GM19239 (cell line): ENCODE measurements around the gene NOTCH1.

Experiments
- DNase-seq: peaks from one replicate; pipeline ENCODE4 v3.0.0; 2011; ENCODE audit warnings: low spot score; ENCODE audit not compliant: insufficient read length
- FAIRE-seq: peaks from 2 replicates; lab custom pipeline; 2011; peaks lifted over from hg19 to GRCh38; lab: Jason Lieb, UNC

NOTCH1 gene

GRCh38 chr9:136536051-136536720, 9.7 kb downstream of the NOTCH1 start:
- DNase-seq (no peak), FAIRE-seq (no peak)

- DNase-seq (no peak), FAIRE-seq (no peak)
Observed at GRCh38 chr9:136535070-136535469, 10.8 kb downstream of the NOTCH1 start.

- DNase-seq (no peak), FAIRE-seq (no peak)
Observed at GRCh38 chr9:136534366-136534765, 11.5 kb downstream of the NOTCH1 start.

- DNase-seq (no peak), FAIRE-seq (peak; percentile 14)
Observed at GRCh38 chr9:136533775-136534157, 12.1 kb downstream of the NOTCH1 start.

GRCh38 chr9:136532799-136533774, 12.8 kb downstream of the NOTCH1 start:
- no peak for DNase-seq
- FAIRE-seq: peak; percentile 88

GRCh38 chr9:136531904-136532798, 13.7 kb downstream of the NOTCH1 start:
- DNase-seq (no peak), FAIRE-seq (no peak)

- FAIRE-seq: no peak
Observed at GRCh38 chr9:136531186-136531903, 14.5 kb downstream of the NOTCH1 start.

GRCh38 chr9:136530461-136531089, 15.3 kb downstream of the NOTCH1 start:
- FAIRE-seq: no peak
- DNase-seq: peak; percentile 8

More at GRCh38 chr9:136531186-136531903, 14.5 kb downstream of the NOTCH1 start:
- no peak for DNase-seq

GRCh38 chr9:136529516-136530460, 16.1 kb downstream of the NOTCH1 start:
- DNase-seq (peak; percentile 8), FAIRE-seq (peak; percentile 64)

- DNase-seq: no peak
- no peak for FAIRE-seq
Observed at GRCh38 chr9:136528716-136529341, 17.0 kb downstream of the NOTCH1 start.

- no peak for FAIRE-seq
- no peak for DNase-seq
Observed at GRCh38 chr9:136527721-136528710, 17.8 kb downstream of the NOTCH1 start.

- no peak for FAIRE-seq
- DNase-seq: no peak
Observed at GRCh38 chr9:136527131-136527530, 18.7 kb downstream of the NOTCH1 start.

GRCh38 chr9:136526625-136527066, 19.2 kb downstream of the NOTCH1 start:
- FAIRE-seq: no peak
- no peak for DNase-seq

- DNase-seq (no peak), FAIRE-seq (no peak)
Observed at GRCh38 chr9:136525841-136526499, 19.9 kb downstream of the NOTCH1 start.

GRCh38 chr9:136525207-136525606, 20.6 kb downstream of the NOTCH1 start:
- DNase-seq (no peak), FAIRE-seq (no peak)
